ENCODE data around the gene ERCC1. TPM values are rescaled to one million over a fixed set of nuclear protein-coding genes. Genes with fewer than 3 reads are reported as not detected.
A peak's percentile ranks its signal among the peaks of the same experiment; 100 is the strongest.

ERCC1 gene
- total and polyA plus RNA-seq, 2 experiments from 2014 or later = 120 to 169 TPM

- peak; percentile 24 for TF ChIP-seq CTCF (IDR thresholded peaks at IDR 0.05; ENCODE audit: low read depth, low read length)
- peak within 1 kb of the TSS; percentile 90 for H3K27ac ChIP-seq
- H3K4me3 ChIP-seq = peak within 1 kb of the TSS; percentile 65
- no peaks in the 10 kb centered on the region for H3K27me3 ChIP-seq
- no peaks in the 10 kb centered on the region for H3K36me3 ChIP-seq
- H3K9me3 ChIP-seq (ENCODE audit: low read depth) = no peaks in the 10 kb centered on the region
- peaks cover 10% of the 10 kb centered on the region for H3K4me1 ChIP-seq (ENCODE audit: low read depth)
- DNase-seq (ENCODE audit: low read depth in 1 of 2, low spot score in 1 of 2) = peak; percentile 96 to 99
Measured at GRCh38 chr19:45467456-45468158, 43.9 kb upstream of the ERCC1 start, which contains the start of gene FOSB. Gene FOSB, plus strand, starts transcription at chr19:45467996. Its CDS starts 591 bp downstream, at chr19:45468587.

GRCh38 chr19:45467115-45467455 lies 43.4 kb upstream of the ERCC1 start:
- peak in 1 of 2 donors; percentile 31 for DNase-seq (ENCODE audit: low read depth in 1 of 2, low spot score in 1 of 2)
- no peaks in the 10 kb centered on the region for H3K9me3 ChIP-seq (ENCODE audit: low read depth)
- peaks cover 10% of the 10 kb centered on the region for H3K4me1 ChIP-seq (ENCODE audit: low read depth)
- TF ChIP-seq CTCF (IDR thresholded peaks at IDR 0.05; ENCODE audit: low read depth, low read length) = no peak
- no peak overlapping the region for H3K27ac ChIP-seq
- H3K27me3 ChIP-seq = no peaks in the 10 kb centered on the region
- no peaks in the 10 kb centered on the region for H3K36me3 ChIP-seq
- H3K4me3 ChIP-seq = peak overlapping the region; percentile 65

GRCh38 chr19:45464852-45465441 lies 41.2 kb upstream of the ERCC1 start:
- no peaks in the 10 kb centered on the region for H3K36me3 ChIP-seq
- H3K27me3 ChIP-seq = no peaks in the 10 kb centered on the region
- TF ChIP-seq CTCF (IDR thresholded peaks at IDR 0.05; ENCODE audit: low read depth, low read length) = no peak
- H3K4me1 ChIP-seq (ENCODE audit: low read depth) = peaks cover under 1% of the 10 kb centered on the region
- no peak overlapping the region for H3K4me3 ChIP-seq
- no peak overlapping the region for H3K27ac ChIP-seq
- no peaks in the 10 kb centered on the region for H3K9me3 ChIP-seq (ENCODE audit: low read depth)
- no peak for DNase-seq (ENCODE audit: low read depth in 1 of 2, low spot score in 1 of 2)

DNA sequence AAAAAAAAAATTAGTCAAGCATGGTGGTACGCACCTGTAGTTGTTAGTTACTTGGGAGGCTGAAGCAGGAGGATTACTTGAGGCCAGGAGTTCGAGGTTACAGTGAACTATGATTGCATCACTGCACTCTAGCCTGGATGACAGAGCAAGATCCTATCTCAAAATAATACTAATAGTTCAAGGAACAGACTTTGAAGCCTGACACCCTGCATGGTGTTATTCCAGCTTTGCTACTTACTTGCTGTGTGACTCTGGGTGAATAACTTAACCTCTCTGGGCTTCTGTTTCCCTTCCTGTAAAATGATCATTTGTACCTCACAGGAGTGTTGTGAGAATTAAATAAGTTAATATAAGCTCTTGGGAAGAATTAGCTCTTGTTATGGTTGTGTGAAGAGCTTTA lies 40.6 kb upstream of the ERCC1 start:
- Histone ChIP-seq H3K4me1 (ENCODE audit: low read depth) (no peaks in the 10 kb centered on the region), H3K27ac (no peak overlapping the region), H3K4me3 (no peak overlapping the region), H3K9me3 (ENCODE audit: low read depth) (no peaks in the 10 kb centered on the region), H3K36me3 (no peaks in the 10 kb centered on the region), H3K27me3 (no peaks in the 10 kb centered on the region)
- TF ChIP-seq CTCF (IDR thresholded peaks at IDR 0.05; ENCODE audit: low read depth, low read length) = no peak
- no peak for DNase-seq (ENCODE audit: low read depth in 1 of 2, low spot score in 1 of 2)

DNA sequence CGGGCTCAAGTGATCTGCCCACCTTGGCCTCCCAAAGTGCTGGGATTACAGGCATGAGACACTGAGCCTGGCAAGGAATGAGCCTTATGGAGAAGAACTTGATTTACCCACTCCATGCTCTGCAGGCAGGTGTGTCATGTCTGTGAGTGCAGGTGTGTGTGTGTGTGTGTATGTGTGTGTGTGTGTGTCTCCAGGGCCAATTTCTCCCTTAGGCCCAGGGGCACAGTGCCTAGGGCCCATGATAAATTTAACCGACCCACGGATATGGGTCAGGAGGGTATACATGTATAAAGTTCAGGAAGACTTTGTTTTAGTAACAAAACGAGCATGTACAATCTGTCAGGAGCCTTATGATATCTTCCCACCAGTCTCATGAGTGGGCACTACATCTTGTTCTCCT lies 39.5 kb upstream of the ERCC1 start:
- no peak overlapping the region for H3K4me3 ChIP-seq
- no peaks in the 10 kb centered on the region for H3K4me1 ChIP-seq (ENCODE audit: low read depth)
- no peak for DNase-seq (ENCODE audit: low read depth in 1 of 2, low spot score in 1 of 2)
- no peaks in the 10 kb centered on the region for H3K36me3 ChIP-seq
- H3K9me3 ChIP-seq (ENCODE audit: low read depth) = no peaks in the 10 kb centered on the region
- no peak overlapping the region for H3K27ac ChIP-seq
- no peaks in the 10 kb centered on the region for H3K27me3 ChIP-seq
- TF ChIP-seq CTCF (IDR thresholded peaks at IDR 0.05; ENCODE audit: low read depth, low read length) = no peak

Measured in cardiac muscle cell (in vitro differentiated cells and primary cell).